ENCODE data around the gene SMURF1.

SMURF1 gene

GRCh38 chr7:99035723-99036545, 108.0 kb downstream of the SMURF1 start:
- POLR2A ChIA-PET (ENCODE audit: low non-redundant PET): no interaction called here
- no peak for DNase-seq (ENCODE audit: low spot score)
- peak overlapping the region; percentile 8; the same call in 1 of the 2 replicates for H3K27ac ChIP-seq
- CTCF ChIA-PET: interaction anchor here (0.6 to 1.2 kb wide), 4 partner anchors 22 to 275 kb away, joined by 3 to 7 read pairs (median 3); no protein-coding TSS in a partner anchor
- TF ChIP-seq, protein P1, sequence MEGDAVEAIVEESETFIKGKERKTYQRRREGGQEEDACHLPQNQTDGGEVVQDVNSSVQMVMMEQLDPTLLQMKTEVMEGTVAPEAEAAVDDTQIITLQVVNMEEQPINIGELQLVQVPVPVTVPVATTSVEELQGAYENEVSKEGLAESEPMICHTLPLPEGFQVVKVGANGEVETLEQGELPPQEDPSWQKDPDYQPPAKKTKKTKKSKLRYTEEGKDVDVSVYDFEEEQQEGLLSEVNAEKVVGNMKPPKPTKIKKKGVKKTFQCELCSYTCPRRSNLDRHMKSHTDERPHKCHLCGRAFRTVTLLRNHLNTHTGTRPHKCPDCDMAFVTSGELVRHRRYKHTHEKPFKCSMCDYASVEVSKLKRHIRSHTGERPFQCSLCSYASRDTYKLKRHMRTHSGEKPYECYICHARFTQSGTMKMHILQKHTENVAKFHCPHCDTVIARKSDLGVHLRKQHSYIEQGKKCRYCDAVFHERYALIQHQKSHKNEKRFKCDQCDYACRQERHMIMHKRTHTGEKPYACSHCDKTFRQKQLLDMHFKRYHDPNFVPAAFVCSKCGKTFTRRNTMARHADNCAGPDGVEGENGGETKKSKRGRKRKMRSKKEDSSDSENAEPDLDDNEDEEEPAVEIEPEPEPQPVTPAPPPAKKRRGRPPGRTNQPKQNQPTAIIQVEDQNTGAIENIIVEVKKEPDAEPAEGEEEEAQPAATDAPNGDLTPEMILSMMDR (conservative IDR thresholded peaks at IDR 0.05; ENCODE audit: low read depth): no peak

DNA sequence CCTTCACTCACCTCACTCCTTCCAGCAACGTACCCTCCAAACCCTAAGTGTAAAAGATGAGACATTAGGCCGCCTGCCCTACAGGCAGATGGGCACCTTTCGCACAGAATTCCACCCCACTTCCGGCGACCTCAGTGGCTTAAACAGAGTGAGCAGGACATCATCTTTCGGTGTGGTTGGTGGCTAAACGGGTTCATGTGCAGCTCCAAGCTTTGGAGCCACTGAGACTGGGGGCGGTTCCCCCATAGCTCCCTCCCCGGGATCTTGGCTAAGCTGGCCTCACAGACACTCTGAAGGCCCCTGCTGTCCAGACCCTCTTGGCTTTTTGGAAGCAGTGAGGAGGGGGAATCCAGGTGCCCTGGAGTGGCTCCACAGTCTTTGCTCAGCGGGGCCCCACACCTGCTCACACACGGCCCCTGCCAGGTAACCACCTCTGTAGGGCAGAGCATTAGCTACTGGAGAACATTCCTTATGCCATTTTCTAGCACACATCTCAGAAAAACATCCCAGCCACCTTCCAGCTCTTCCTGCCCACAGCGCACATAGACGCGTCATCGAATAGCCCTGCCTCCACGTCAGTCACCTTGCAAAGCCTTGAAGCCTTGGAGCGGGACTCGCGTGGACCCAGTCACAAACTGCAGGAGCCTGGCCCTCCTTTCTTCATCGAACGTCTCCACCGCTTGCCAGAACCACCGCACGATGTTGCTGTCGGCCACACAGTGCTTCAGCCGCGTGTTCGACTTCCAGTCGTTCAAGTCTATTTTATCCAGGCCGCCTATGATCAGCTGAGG, 108.8 kb downstream of the SMURF1 start:
- H3K27ac ChIP-seq: peak overlapping the region; percentile 8
- TF ChIP-seq, protein P1 (conservative IDR thresholded peaks at IDR 0.05; ENCODE audit: low read depth): no peak
- POLR2A ChIA-PET (ENCODE audit: low non-redundant PET): interaction anchor here (0.6 kb wide), 1 partner anchor 77 kb away, joined by 3 read pairs; no protein-coding TSS in a partner anchor
- DNase-seq (ENCODE audit: low spot score): no peak
- CTCF ChIA-PET: interaction anchor here (0.5 to 0.6 kb wide), 2 partner anchors 269 to 355 kb away, joined by 3 read pairs; no protein-coding TSS in a partner anchor

DNA sequence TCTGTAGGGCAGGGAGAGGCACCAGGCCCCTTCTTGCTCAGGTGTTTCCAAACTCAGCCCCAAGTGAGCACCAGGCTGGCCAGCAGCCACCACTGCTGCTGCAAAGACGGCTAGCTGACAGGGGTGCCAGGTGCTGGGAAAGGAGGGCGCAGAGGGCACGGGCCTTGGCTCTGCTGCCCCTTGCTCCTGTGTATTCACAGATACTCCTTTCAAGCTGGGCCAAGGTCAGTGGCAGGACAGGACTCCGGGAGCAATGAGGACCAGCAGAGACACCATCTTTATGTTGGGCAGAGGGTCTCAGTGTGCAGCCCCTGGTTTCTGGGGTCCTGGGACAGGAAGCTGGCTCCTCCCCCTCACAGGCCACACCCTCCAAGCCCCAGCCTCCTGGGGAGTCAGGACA, 110.1 kb downstream of the SMURF1 start:
- ChIA-PET POLR2A (ENCODE audit: low non-redundant PET) (no interaction called here), CTCF (no interaction called here)
- TF ChIP-seq, protein P1 (conservative IDR thresholded peaks at IDR 0.05; ENCODE audit: low read depth): no peak
- peak overlapping the region; percentile 8 for H3K27ac ChIP-seq
- DNase-seq (ENCODE audit: low spot score): no peak

DNA sequence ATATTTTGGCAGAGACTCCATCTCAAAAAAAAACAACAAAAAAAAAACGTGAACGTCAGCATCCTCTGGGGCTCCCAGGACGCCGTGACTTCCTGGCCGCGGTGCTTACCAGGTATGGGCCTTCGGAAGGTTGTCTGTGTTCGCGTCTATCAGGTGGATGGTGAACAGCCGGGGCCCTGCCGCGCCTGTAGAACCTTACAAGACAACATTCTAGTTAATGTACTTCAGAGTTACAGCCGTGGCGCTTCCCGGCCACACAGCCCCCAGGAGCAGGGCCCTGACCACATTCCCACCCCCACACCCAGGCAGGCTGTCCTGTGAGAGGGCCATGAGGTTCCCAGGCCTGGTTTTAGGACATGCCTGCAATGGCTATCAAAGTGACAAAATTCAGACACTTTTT, 111.0 kb downstream of the SMURF1 start:
- CTCF ChIA-PET: no interaction called here
- TF ChIP-seq, protein P1 (conservative IDR thresholded peaks at IDR 0.05; ENCODE audit: low read depth): no peak
- no peak for DNase-seq (ENCODE audit: low spot score)
- H3K27ac ChIP-seq: 0 out of 2 replicates have a peak overlapping the region, but pooled peaks have one; percentile 7
- POLR2A ChIA-PET (ENCODE audit: low non-redundant PET): no interaction called here

GRCh38 chr7:99031496-99031895, 112.4 kb downstream of the SMURF1 start:
- CTCF ChIA-PET: interaction anchor here (1.0 kb wide), 1 partner anchor 12 kb away, joined by 3 read pairs; no protein-coding TSS in a partner anchor
- POLR2A ChIA-PET (ENCODE audit: low non-redundant PET): no interaction called here
- TF ChIP-seq, protein P1 (conservative IDR thresholded peaks at IDR 0.05; ENCODE audit: low read depth): no peak
- H3K27ac ChIP-seq: no peak overlapping the region
- no peak for DNase-seq (ENCODE audit: low spot score)

DNA sequence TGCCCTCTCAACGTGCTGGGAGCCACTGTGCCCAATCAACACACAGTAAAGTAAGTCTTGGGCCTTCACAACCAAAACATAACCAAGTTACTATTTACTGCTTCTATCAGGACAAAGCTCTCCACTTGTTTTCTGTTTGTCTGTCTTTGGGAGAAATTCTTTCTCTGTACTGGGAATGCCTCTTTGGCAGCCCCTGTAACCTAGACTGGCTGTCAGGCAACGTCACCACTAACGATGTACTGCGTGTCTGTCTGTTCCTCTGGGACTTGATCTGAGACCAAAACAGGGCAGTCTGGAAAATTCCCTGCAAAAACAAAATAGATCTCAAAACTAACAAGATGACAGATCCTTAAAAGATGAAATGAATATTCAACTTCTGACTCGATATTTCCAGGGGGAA, 113.0 kb downstream of the SMURF1 start:
- H3K27ac ChIP-seq: 0 out of 2 replicates have a peak overlapping the region, but pooled peaks have one; percentile 22
- ChIA-PET POLR2A (ENCODE audit: low non-redundant PET) (no interaction called here), CTCF (interaction anchor here (1.0 kb wide), 1 partner anchor 13 kb away, joined by 3 read pairs; no protein-coding TSS in a partner anchor)
- no peak for DNase-seq (ENCODE audit: low spot score)
- TF ChIP-seq, protein P1 (conservative IDR thresholded peaks at IDR 0.05; ENCODE audit: low read depth): no peak
